Peyer's patch (tissue), 4 donors: Measurements from ENCODE around the gene PSMB8.

Experiments used
- POLR2A ChIP-seq, 2 donors: fragments of 450-650 bp; IDR thresholded peaks; one replicate each; pipeline ENCODE4 v1.5.1; 2017; ENCODE audit warnings: antibody characterized with exemption in 2 of 2, mild to moderate bottlenecking in 2 of 2, moderate library complexity in 2 of 2
- TF ChIP-seq, protein P1 (sequence below), 6 experiments: fragments of 450-650 bp in 4 of 6; fragments of 200-600 bp in 2 of 6; sonication (generic) in 1 of 6; IDR thresholded peaks; one replicate each; pipeline ENCODE4 v1.5.1; 2017 to 2019; ENCODE audit warnings: antibody characterized with exemption in 6 of 6, mild to moderate bottlenecking in 3 of 6, moderate library complexity in 1 of 6

DNA sequence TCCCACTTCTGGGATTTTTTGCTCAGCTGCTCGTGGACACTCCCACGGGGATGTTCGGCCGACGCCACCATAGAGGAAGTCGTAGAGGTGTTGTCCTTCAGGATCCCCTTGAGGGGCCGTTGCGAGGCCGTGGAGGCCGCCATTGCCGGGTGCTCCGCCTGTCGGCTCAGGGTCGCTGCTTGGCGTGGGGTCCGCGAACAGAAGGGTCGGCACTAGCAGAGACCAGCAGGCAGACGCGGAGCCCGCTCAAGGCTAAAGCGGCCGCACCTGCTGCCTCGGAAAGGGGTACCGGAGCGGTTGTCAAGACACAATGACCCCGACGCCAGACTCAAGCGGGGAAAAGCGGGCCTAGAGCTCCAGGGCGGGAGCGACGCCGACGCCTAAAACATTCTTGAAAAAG, 35.8 kb upstream of the PSMB8 start:
- TF ChIP-seq, protein P1, sequence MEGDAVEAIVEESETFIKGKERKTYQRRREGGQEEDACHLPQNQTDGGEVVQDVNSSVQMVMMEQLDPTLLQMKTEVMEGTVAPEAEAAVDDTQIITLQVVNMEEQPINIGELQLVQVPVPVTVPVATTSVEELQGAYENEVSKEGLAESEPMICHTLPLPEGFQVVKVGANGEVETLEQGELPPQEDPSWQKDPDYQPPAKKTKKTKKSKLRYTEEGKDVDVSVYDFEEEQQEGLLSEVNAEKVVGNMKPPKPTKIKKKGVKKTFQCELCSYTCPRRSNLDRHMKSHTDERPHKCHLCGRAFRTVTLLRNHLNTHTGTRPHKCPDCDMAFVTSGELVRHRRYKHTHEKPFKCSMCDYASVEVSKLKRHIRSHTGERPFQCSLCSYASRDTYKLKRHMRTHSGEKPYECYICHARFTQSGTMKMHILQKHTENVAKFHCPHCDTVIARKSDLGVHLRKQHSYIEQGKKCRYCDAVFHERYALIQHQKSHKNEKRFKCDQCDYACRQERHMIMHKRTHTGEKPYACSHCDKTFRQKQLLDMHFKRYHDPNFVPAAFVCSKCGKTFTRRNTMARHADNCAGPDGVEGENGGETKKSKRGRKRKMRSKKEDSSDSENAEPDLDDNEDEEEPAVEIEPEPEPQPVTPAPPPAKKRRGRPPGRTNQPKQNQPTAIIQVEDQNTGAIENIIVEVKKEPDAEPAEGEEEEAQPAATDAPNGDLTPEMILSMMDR (IDR thresholded peaks at IDR 0.05) = no peak
- no peak for TF ChIP-seq POLR2A (IDR thresholded peaks at IDR 0.05)
